OCI-LY1 (cell line): ENCODE results near the gene GAPVD1.
"Not testable (repeated sequence)": the region's sequence is repeated elsewhere in the genome, so short reads cannot be mapped to it uniquely, and the experiment has no call there.

Experiments used
- H2AFZ ChIP-seq: fragments of 200-600 bp; sonication (generic), shearing (Covaris generic); 2 replicates; pipeline ENCODE4 v1.6.0; 2014; ENCODE audit warnings: antibody characterized with exemption, mild to moderate bottlenecking, low read length
- H3F3A ChIP-seq: fragments of 200-600 bp; sonication (generic), shearing (Covaris generic); 2 replicates; pipeline ENCODE4 v1.6.0; 2014; ENCODE audit warnings: mild to moderate bottlenecking, antibody characterized with exemption, low read length, moderate library complexity; ENCODE audit not compliant: insufficient read depth
- H3K27ac ChIP-seq: fragments of 200-600 bp; sonication (generic); 2 replicates; pipeline ENCODE4 v1.5.1; 2014; ENCODE audit warnings: low read length, mixed run types, mild to moderate bottlenecking, low read depth; ENCODE audit not compliant: poor library complexity, severe bottlenecking
- H3K27me3 ChIP-seq: fragments of 200-600 bp; sonication (generic); 2 replicates; pipeline ENCODE4 v1.6.0; 2014; ENCODE audit warnings: antibody characterized with exemption, mild to moderate bottlenecking, low read length, moderate library complexity; ENCODE audit not compliant: insufficient read depth
- H3K36me3 ChIP-seq: fragments of 200-600 bp; sonication (generic); 2 replicates; pipeline ENCODE4 v1.6.1; 2014; ENCODE audit warnings: mild to moderate bottlenecking, antibody characterized with exemption, low read length, moderate library complexity, mixed read lengths; ENCODE audit not compliant: insufficient read depth
- H3K4me1 ChIP-seq: fragments of 200-600 bp; sonication (generic); 2 replicates; pipeline ENCODE4 v1.5.1; 2014; ENCODE audit warnings: mild to moderate bottlenecking, low read length, moderate library complexity; ENCODE audit not compliant: insufficient read depth, severe bottlenecking
- H3K4me2 ChIP-seq: fragments of 200-600 bp; sonication (generic), shearing (Covaris generic); 2 replicates; pipeline ENCODE4 v1.6.1; 2014; ENCODE audit warnings: low read length
- H3K4me3 ChIP-seq: fragments of 200-600 bp; sonication (generic); 2 replicates; pipeline ENCODE4 v1.5.1; 2014; ENCODE audit warnings: low read length, low read depth, mild to moderate bottlenecking, mixed read lengths; ENCODE audit not compliant: poor library complexity, severe bottlenecking
- H3K79me2 ChIP-seq: fragments of 200-600 bp; shearing (Covaris generic); 2 replicates; pipeline ENCODE4 v1.6.1; 2016; ENCODE audit warnings: mixed run types, low read length, mixed read lengths; ENCODE audit not compliant: insufficient read depth
- H3K9ac ChIP-seq: fragments of 200-600 bp; sonication (generic), shearing (Covaris generic); 2 replicates; pipeline ENCODE4 v1.6.1; 2014; ENCODE audit warnings: mild to moderate bottlenecking, low read length, mixed read lengths
- H3K9me2 ChIP-seq: fragments of 200-600 bp; sonication (generic), shearing (Covaris generic); 2 replicates; pipeline ENCODE4 v1.6.1; 2014; ENCODE audit warnings: low read depth, mild to moderate bottlenecking, low read length, mixed read lengths
- H3K9me3 ChIP-seq: fragments of 200-600 bp; shearing (Covaris generic); 2 replicates; pipeline ENCODE4 v1.6.1; 2014; ENCODE audit warnings: low read length, mixed read lengths
- H4K20me1 ChIP-seq: fragments of 200-600 bp; sonication (generic), shearing (Covaris generic); 2 replicates; pipeline ENCODE4 v1.6.0; 2016; ENCODE audit warnings: mild to moderate bottlenecking, low read length; ENCODE audit not compliant: insufficient read depth
- CTCF ChIP-seq: fragments of 200-600 bp; sonication (generic), shearing (Covaris generic); IDR thresholded peaks from 2 replicates; pipeline ENCODE4 v1.5.1; 2017; ENCODE audit warnings: mild to moderate bottlenecking, antibody characterized with exemption, low read length, moderate library complexity, mixed read lengths
- EZH2 ChIP-seq: fragments of 200-600 bp; sonication (generic), shearing (Covaris generic); IDR thresholded peaks from 2 replicates; pipeline ENCODE4 v1.8.0; 2017; ENCODE audit warnings: borderline replicate concordance, mixed run types, mild to moderate bottlenecking, antibody characterized with exemption, low read length, moderate library complexity, mixed read lengths

The GAPVD1 gene

GRCh38 chr9:125302241-125302640, 40.6 kb downstream of the GAPVD1 start:
- no peak overlapping the region for H3K27ac ChIP-seq
- no peak overlapping the region for H3K4me2 ChIP-seq
- H3K36me3 ChIP-seq: peaks cover 60% of the 10 kb centered on the region
- no peak for TF ChIP-seq EZH2
- no peak for TF ChIP-seq CTCF
- H3K9me2 ChIP-seq: no peaks in the 10 kb centered on the region
- H3K4me3 ChIP-seq: no peak overlapping the region
- no peak overlapping the region for H3K9ac ChIP-seq
- H3K27me3 ChIP-seq: no peaks in the 10 kb centered on the region
- no peaks in the 10 kb centered on the region for H3K4me1 ChIP-seq
- H3K79me2 ChIP-seq: no peaks in the 10 kb centered on the region
- no peaks in the 10 kb centered on the region for H3K9me3 ChIP-seq
- no peak overlapping the region for H2AFZ ChIP-seq
- no peaks in the 10 kb centered on the region for H3F3A ChIP-seq
- no peaks in the 10 kb centered on the region for H4K20me1 ChIP-seq

- Histone ChIP-seq H3F3A (no peaks in the 10 kb centered on the region), H3K4me3 (no peak overlapping the region), H3K9ac (no peak overlapping the region), H3K36me3 (peaks cover 64% of the 10 kb centered on the region), H3K4me2 (no peak overlapping the region), H3K79me2 (no peaks in the 10 kb centered on the region), H3K27me3 (no peaks in the 10 kb centered on the region), H3K4me1 (no peaks in the 10 kb centered on the region), H4K20me1 (no peaks in the 10 kb centered on the region; the same call in 1 of the 2 replicates), H3K27ac (no peak overlapping the region), H3K9me3 (no peaks in the 10 kb centered on the region), H2AFZ (no peak overlapping the region), H3K9me2 (no peaks in the 10 kb centered on the region)
- TF ChIP-seq EZH2 (no peak), CTCF (no peak)
Observed at GRCh38 chr9:125304273-125304672, 42.6 kb downstream of the GAPVD1 start.

- Histone ChIP-seq H3K9me2 (no peaks in the 10 kb centered on the region), H3K9ac (no peak overlapping the region), H3K27ac (no peak overlapping the region), H3K9me3 (no peaks in the 10 kb centered on the region), H3K4me2 (no peak overlapping the region), H2AFZ (no peak overlapping the region), H4K20me1 (no peaks in the 10 kb centered on the region; the same call in 1 of the 2 replicates), H3K4me3 (no peak overlapping the region), H3K4me1 (no peaks in the 10 kb centered on the region), H3F3A (no peaks in the 10 kb centered on the region), H3K79me2 (no peaks in the 10 kb centered on the region), H3K36me3 (peaks cover 87% of the 10 kb centered on the region), H3K27me3 (no peaks in the 10 kb centered on the region)
- TF ChIP-seq EZH2 (no peak), CTCF (no peak)
Observed at GRCh38 chr9:125312411-125312810, 50.8 kb downstream of the GAPVD1 start.

GRCh38 chr9:125316359-125316758, 54.7 kb downstream of the GAPVD1 start:
- H3K79me2 ChIP-seq, H3K9ac ChIP-seq: not testable (repeated sequence)

More at GRCh38 chr9:125316359-125316758, 54.7 kb downstream of the GAPVD1 start:
- H3K9me2 ChIP-seq, H3K4me3 ChIP-seq, H3K9me3 ChIP-seq, H3K4me2 ChIP-seq, H3K27me3 ChIP-seq, H2AFZ ChIP-seq, H4K20me1 ChIP-seq, H3K27ac ChIP-seq, H3K4me1 ChIP-seq, H3F3A ChIP-seq: not testable (repeated sequence)
- H3K36me3 ChIP-seq: peaks cover 80% of the 10 kb centered on the region
